Ramos (cell line): ENCODE results near the gene PAEP.

Source experiments
- in situ Hi-C: fragments of 300-500 bp; cut with MboI; formaldehyde crosslinking; loops from one replicate; pipeline ENCODE4 v1.14.3; 2022; ENCODE audit warnings: low sequenced_read_pairs; ENCODE audit not compliant: unreplicated experiment

PAEP gene

DNA sequence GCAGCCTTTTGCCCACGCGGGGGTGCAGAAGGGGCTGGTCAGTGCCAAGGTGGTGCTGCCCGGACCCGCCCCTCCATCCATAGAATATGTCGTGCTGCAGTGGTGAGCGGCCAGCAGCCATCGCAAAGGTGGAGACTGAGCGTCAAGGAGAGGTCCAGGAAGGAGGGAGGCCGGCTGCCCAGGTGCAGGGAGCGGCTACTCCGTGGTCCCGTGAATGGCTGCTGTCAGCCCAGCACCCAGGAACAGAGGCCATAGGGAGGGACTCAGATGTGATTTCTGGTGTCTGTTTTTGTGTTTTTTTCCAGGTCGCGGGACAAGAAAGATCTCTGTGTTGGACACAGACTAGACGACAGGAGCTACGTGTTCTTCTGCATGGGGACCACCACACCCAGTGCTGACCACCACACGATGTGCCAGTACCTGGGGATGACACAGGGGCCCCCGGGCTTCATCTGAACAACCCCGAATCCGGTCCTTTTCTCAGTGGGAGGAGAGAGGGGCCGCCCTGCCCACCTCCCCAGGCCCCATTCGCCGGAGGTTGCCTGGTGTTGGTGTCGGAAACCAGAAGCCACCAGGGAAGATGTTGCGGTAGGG lies 29.0 kb downstream of the PAEP start:
- in situ Hi-C loops, result no loop called here

DNA sequence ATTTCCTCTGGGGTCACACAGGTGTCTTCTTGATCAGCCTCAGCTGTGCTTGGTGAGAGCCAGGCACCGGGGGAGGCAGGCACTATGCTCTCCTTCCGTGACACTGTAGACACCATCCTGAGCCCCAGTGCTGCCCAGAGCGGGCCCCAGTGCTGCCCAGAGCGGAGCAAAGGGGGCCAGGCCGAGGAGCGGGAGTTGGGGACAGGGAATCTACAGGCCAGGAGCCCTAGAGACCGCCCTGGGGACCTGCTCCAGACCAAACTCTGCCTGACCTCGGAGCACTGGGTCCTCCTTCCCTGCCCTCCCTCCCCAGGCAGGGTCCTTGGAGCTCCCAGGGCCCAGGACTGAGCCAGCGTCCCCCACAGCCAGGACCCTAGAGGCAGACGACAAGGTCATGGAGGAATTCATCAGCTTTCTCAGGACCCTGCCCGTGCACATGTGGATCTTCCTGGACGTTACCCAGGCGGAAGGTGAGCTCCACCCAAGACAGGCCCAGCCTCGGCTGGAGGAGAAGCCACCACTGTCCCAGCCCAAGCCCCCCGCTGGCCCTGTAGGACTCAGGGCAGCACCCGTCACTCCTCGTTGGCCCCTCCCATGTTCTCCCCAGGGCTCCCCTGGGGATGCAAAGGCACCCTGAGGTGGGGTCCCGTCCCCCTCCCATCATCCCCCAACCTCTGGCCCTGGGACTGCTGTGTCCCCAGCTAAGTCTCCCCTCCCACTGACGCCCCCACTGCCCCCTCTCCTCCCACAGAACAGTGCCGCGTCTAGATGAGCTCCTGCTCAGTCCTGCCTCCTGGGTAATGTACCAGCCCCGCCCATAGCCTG lies 30.2 kb downstream of the PAEP start:
- in situ Hi-C loops, result no loop called here

DNA sequence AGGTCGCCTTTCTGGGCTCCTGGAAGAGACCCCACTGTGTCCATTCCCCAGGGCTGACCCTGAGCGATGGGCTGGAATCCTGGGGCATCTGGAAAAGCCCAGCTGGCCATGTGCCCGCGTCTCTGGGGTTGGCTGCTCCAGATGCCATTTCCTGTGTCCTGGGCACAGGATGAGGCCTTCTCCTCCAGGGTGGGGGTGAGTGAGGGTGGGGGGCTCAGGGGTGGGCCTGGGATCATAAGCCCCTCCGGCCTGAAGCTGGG lies 30.7 kb downstream of the PAEP start:
- in situ Hi-C loops, result no loop called here

DNA sequence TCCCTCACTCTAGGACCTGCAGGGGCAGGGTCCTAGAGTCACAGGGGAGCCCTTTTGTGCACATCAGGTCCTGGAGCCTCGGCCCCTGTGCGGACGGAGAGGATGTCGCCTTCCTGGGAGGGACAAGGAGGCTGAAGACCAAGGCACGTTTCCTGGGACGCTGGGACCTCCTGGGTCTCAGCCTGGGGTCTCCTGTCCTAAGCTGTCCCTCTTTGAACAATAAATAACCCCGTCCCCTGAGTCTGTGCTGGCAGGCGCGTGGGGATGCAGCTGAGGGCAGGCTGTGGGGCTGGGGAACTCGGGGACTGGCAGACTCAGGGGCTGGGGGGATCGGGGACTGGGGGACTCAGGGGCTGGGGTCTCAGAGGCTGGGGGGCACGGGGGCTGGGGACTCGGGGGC lies 31.1 kb downstream of the PAEP start:
- in situ Hi-C loops, result no loop called here

DNA sequence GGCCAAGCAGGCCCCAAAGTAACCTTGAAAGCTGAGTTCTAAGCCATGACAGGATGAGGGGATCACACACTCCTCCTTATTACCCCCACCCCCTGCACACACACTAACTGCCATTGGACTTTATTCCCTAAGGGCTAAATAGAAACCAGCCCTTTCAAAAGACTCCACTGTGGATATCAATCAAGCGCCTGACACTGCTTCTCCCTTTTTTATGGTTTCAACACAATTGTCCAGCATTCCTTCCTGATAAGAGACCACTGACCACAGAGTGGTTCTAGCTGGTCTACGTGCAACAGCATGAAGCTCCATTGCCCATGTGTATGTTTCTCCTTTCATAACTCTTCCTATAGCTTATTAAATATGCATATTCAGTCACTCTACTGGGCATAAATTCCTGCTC lies 34.7 kb downstream of the PAEP start:
- in situ Hi-C loops, result no loop called here

DNA sequence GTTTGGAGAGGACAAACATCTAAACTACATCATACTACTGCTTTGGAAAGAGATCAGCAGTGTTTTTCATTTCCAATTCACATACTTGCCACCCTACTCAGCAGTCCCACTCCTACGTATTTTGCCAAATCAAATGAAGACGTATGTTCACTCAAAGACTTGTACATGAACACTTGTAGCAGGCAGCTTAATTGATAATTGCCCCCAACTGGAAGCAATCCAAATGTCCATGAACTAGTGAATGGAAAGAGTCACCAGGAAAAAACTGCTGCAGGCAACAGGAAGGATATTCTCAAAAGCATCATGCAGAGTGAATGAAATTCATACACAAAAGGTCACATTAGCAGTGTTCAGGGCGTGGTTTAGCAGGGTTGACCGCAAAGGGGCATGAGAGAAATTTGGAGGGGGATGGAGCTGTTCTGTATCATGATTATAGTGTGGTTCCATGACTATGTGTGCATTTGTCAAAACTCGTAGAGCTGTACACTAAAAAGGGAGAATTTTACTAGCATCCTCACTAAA lies 38.8 kb downstream of the PAEP start:
- in situ Hi-C loops, result no loop called here

DNA sequence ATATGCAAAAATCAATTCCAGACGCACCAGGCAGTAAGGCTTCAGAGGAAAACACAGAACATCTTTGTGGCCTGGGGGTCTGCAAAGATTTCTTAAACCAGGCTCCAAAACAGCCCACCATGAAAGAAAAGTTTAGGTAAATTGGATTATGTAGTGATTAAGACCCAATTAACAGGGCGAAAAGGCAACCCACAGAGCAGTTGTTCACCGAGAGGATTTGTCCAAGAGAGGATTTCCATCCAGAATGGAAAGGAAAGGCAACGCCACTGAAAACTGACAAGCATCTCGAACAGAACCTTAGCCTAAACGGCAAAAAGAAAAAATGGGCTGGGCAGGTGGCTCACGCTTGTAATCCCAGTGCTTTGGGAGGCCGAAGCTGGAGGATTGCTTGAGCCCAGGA lies 40.4 kb downstream of the PAEP start:
- in situ Hi-C loops, result no loop called here

DNA sequence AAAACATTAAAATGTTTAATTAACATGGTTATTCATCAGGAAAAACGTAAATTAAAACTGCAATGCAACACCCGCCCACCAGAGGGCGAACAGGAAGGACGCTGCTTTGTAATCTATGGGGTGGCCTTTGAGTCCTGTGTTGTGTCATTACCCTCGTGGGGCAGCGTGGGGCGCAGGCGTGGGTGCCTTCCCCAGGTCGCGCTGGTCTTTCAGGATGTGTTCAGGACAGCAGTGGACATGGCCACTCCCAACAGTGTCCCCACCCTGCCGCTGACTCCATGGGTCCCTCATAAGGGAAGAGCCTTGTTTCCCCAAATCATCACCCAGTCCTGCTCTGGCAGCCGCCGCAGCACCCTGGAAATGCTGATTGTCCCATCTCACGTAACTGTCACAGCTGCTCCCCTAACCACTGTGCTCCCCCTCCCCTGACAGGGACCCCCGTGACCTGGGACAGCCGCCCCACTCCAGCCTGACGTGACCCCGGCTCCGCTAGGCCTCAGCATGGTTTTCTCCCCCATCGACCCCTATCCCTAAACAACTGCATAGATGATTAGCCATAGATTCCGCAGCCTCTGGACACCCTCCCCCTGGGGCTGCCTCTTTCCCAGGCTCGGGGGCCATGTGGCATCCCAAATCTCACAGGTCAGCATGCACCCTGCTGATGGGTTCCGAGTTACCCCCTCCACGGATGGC lies 41.4 kb downstream of the PAEP start:
- in situ Hi-C loops, result no loop called here

DNA sequence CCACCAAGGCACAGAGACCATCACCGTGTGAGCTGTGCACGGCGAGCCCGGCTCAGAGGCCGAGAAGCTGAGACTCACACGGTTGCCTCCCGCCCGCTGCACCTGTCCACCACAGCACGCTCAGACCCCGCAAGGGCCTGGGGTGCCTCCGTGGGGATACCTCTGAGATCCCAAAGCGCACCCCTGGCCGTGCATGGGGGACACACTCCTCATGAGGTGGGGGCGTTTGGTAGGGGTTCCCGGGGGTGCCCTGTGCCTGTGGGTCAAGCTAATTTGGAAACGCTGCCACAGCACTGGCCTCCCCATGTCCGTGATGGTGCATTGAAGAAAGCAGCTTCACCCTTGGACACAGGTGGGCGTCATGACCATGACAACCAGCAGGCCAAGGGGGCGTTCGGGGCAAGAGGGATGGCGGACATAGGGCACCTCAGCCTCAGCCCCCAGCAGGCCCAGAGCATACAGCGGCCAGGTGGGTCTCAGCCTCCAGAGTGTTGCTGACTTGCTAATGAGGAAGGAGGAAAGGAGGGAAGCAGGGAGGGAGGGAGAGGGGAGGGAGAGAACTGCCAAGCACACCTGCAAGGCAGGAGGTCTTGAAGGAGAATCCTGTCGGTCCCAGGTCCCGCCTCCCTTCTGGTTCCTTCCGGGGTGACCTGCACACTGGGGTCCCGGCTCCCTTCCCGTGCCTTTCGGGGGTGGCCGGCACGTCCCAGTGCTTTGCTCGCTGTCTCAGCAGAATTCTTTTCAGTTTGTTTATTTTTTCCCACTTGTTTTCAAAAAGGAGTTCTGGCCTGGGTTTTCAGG lies 43.1 kb downstream of the PAEP start:
- in situ Hi-C loops, result no loop called here

DNA sequence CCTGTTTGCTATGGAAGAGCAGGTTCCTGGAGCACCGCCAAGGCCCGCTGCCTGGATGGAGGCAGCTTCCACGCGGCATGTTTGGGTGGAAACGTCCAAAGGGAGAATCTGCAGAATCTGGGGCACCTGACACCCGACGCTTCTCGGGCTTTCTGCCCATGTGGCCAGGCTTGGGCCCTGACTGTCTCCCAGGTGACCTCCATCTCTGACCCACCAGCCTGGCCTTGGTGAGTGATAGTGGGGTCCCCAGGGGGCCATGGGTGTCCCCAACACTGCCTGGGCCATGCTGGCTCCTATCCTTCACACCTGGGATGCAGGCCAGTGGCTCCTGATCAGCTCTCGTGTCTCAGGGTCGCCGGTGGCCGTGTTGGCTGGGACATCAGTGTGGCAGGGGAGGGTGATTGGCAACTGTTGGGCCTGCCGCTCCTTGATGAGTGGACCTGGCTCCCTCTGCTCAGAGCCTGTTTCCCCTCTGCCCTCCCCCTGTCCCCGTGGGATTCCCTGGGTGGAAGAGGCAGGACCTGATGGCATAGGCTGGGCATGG lies 43.8 kb downstream of the PAEP start:
- in situ Hi-C loops, result no loop called here

DNA sequence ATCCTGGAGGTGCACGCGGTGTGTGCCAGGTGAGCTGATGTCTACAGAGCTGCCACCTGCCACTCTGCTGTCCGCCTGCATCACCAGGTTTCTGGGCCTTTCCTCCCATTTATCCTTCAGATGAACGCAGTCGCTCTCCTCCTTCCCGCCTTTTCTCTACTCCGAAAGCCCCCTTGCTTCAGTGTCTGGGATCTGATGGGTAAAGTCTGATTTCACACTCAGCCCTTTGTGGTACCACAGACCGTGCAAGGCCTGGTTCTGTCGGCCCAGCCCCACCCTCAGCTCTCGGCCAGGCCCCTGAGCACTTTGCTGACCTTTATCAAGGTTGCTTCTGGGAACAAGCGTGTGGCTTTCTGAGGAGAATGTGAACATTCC lies 45.3 kb downstream of the PAEP start:
- in situ Hi-C loops, result no loop called here

DNA sequence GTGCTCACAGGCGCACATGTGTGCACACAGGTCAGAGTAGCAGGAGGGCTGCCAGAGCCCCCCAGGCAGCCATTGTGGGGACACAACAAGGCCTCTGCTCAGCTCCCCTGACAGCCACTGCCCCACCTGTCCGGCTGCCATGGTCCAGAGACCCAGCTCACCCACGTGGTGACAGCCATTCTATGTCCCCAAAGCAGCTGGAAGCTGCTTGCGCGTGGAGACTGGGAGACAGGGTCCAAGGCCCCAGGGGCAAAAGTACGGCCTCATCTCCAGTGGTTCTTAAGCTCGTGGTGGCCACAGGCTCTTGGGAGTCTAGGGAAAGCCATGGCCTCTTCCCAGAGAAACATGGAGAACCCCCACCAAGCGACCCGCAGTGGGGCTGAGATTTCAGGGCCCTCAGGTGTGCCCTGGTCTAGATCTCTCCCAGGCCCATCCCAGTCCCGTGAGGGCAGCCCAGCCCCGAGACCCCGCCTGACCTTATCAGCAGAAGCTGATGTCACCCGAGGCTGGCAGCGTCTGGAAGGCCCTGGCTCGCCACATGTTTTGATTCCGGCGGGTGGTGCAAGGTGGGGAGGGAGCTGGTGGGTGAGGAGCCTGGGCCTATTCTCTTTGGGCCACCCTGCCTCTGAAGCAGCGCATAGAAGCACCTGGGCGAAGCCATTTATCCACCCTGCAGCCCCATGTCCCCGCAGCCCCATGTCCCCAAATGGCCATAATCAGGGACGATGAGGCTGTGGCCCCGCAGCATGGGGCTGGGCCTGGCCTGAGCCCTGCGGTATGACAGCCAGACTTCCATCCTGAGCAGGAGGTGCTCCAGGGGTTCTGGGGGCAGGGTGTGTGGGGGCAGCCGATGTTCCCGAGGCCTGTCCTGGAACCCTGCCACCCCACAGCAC lies 46.1 kb downstream of the PAEP start:
- in situ Hi-C loops, result no loop called here

DNA sequence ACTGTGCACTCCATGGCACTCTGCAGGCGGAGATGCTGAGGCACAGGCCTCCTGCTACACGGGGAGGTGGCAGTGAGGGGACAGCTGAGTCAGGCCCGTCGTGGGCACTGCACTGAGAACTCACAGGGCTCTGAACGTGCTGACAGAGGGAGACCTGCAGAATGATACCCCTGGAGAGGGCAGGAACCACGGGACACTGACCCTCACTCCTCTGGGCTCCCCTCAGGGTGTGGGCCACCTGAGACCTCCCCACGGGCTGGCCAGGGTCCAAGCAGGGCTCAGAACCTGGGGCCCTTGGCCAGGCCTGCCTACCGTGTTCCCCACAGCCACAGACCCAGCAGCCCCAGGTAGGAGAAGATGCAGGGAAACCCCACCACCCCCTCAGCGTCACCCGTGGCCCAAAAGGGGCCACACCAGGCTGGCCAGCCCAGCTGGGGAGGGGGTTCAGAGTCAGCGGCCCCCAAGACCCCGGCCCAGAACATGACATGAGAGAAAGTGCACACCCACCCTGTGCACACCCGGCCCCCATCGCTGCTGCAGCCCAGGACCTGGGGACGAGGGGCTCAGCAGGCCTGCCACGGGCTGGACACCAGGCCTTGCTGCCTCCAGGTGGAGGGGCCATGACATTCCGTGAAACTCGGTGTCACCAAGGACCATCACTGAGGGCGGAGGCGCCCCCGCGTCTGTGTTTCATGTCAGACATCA lies 46.9 kb downstream of the PAEP start:
- in situ Hi-C loops, result no loop called here

DNA sequence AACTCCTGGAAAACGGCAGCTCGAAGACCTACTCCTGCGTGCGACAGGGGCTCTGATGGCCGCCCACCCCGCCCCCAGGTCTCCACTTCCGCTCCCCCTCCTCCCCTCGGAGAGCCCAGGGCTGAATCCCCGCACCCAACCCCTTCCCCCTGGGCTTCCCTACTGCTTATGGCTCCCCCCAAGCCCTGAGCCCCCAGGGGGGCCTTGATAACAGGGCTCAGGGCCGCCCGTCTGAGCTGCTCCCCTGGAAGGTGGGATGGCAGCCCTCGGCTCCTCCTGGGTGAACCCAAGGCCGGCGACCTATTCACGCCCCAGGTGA lies 47.4 kb downstream of the PAEP start:
- in situ Hi-C loops, result no loop called here

DNA sequence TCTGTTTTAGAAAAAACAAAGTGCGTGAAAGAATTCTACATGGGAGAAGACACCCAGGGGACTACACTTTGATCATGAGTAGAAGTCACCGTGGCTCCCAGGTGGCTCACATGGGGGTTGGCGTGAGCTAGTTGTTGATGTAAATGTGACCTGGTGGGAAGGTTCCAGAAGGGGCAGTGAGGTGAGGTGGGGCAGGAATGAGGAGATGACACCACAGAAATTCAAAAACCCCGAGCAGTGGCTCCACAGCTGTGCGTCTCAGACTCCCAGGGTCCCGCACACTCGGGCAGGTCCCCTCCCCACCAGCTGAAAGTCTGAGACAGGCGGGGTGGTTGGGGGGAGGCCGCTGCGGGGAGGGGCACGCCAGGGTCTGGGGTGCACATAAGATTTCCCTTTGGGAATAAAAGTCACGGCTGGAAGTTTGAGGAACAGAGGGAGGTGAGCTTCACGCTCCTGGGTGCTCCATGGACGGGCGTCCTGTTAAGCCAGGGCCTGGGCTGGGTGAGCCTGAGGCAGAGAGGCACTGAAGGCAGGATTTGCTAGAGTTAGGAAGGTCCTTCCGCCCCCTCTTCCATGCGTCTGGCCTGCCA lies 47.9 kb downstream of the PAEP start:
- in situ Hi-C loops, result no loop called here

DNA sequence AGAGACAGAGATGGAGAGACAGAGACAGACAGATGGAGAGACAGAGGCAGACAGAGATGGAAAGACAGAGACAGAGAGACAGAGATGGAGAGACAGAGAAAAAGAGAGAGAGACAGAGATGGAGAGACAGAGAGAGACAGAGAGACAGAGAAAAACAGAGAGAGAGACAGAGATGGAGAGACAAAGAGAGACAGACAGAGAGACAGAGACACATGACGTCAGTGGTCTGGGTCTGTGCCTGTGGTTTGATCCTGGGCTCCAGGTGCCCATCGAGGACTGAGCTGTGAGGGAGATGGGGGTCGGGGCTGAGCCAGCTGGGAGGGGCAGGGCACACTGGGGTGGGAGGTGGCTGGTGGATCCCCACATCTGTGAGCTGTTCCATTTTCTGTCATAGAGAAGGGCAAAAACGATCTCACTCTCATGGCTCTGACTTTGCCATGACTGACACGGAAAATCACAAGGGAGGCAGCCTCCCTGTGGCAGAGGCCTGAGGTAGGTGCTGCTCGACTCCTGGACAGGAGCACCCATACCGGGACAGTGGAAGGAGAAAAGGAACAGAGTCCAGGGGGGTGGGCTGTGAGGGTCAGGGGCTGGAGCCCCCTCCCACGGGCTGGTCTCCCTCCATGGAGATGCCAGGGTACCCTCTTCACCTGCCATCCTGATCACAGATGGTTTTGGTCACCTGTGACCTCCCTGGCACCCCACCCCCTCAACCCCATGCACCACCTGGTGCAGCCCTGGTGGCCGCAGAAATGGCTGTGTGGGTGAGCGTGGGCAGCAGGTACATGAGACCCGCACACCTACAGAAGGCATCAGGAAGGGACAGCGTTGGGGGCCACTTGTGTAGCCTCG lies 49.0 kb downstream of the PAEP start:
- in situ Hi-C loops, result no loop called here

DNA sequence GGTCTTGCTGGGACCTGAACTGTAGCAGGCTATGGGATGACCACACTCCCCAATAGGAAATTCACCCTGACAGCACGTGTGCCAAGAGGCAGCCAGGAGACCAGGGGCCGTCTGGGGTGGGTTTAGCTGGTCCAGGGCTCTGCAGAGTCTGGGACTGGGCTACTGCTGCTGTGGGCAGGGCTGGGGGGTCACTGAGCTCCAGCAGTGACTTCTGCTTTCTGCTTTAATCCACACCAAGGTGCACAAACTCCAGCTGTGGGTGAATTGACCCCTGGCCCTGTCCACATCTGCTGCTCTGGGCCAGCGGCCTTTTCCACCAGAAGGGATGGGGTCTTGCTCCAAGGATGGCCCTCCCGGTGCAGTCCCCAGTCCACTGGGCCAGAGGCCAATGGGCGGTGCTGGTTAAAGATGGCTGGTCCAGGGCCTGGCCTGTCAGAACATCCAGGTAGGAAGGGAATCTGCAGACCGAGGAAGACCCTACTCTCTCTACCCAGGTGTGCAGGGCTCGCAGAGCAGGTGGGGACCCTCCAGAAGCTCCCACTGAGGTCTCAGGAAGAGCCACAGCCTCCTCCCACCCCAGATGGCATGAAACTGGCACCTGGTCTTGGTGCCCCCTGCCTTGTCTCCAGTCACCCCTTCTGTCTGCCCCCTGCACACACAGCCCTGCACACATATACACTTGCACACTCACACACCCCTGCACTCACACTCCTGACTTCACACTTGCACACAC lies 49.8 kb downstream of the PAEP start:
- in situ Hi-C loops, result no loop called here
